IPS-18a (cell line): Measurements from ENCODE around the gene AQP2.

Experiments
- H3K27ac ChIP-seq: one replicate; pipeline ENCODE4 v1.5.1; 2013; ENCODE audit warnings: low read length
- H3K27me3 ChIP-seq: one replicate; pipeline ENCODE4 v1.6.1; 2013; ENCODE audit warnings: mild to moderate bottlenecking, low read length; ENCODE audit not compliant: control insufficient read depth, insufficient read depth
- H3K36me3 ChIP-seq: one replicate; pipeline ENCODE4 v1.6.1; 2013; ENCODE audit warnings: low read depth, low read length; ENCODE audit not compliant: control insufficient read depth
- H3K4me1 ChIP-seq: one replicate; pipeline ENCODE4 v1.6.1; 2013; ENCODE audit warnings: low read depth, low read length; ENCODE audit not compliant: control insufficient read depth
- H3K4me3 ChIP-seq: one replicate; pipeline ENCODE4 v1.5.1; 2013; ENCODE audit warnings: low read length
- H3K9ac ChIP-seq: one replicate; pipeline ENCODE4 v1.6.1; 2013; ENCODE audit warnings: mild to moderate bottlenecking, low read length, moderate library complexity
- H3K9me3 ChIP-seq: one replicate; pipeline ENCODE4 v1.6.1; 2013; ENCODE audit warnings: low read depth, low read length; ENCODE audit not compliant: control insufficient read depth

The AQP2 gene

DNA sequence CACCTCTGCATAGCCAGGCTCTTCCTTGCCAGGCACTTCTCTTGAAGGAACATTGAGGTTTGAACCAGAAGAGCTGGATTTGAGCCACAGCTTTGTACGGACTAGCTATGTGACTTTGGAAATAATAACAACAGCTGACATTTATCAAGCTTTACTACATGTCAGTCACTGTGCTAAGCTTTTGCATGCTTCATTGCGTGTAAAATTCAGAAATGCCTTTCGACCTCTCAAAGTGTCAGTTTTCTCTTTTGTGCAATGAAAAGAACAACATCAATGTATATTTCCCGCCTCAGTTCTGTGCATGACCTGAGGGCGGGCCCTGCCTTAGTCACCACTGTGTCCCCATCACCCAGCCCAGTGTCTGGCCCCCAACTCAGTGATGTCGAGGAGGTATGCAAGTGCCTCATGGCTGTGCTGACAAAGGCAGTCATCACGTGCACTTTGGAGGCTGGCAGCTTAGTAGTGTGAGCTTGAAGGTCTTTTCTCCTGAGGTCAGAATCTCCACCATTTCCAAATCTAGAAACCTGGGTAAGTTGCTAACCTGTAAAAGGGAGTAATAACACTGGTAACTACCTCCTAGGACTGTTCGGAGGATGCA, 17.9 kb upstream of the AQP2 start:
- H3K4me1 ChIP-seq, result peaks cover 3% of the 10 kb centered on the region
- no peaks in the 10 kb centered on the region for H3K36me3 ChIP-seq
- H3K9ac ChIP-seq, result no peak overlapping the region
- H3K27me3 ChIP-seq, result no peaks in the 10 kb centered on the region
- no peak overlapping the region for H3K27ac ChIP-seq
- H3K4me3 ChIP-seq, result no peak overlapping the region
- no peaks in the 10 kb centered on the region for H3K9me3 ChIP-seq

- no peak overlapping the region for H3K9ac ChIP-seq
- no peak overlapping the region for H3K27ac ChIP-seq
- no peak overlapping the region for H3K4me3 ChIP-seq
- no peaks in the 10 kb centered on the region for H3K27me3 ChIP-seq
- no peaks in the 10 kb centered on the region for H3K36me3 ChIP-seq
- no peaks in the 10 kb centered on the region for H3K9me3 ChIP-seq
- H3K4me1 ChIP-seq, result peaks cover 3% of the 10 kb centered on the region
Observed at GRCh38 chr12:49933796-49934195, 16.7 kb upstream of the AQP2 start.

DNA sequence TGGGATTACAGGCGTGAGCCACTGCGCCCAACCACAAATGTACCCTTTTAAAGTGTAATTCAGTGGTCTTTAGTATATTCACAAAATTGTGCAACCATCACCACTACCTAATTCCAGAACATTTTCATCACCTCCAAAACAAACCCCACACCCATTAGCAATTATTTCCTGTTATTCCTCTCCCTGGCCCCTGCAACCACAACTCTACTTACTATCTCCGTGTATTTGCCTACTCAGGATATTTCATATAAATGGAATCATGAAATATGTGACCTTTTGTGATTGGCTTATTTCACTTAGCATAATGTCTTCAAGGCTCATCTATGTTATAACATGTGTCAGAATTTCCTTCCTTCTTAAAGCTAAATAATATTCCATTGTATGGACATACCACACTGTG, 16.0 kb upstream of the AQP2 start:
- H3K36me3 ChIP-seq, result no peaks in the 10 kb centered on the region
- peaks cover 3% of the 10 kb centered on the region for H3K4me1 ChIP-seq
- H3K9me3 ChIP-seq, result no peaks in the 10 kb centered on the region
- no peaks in the 10 kb centered on the region for H3K27me3 ChIP-seq
- no peak overlapping the region for H3K4me3 ChIP-seq
- no peak overlapping the region for H3K9ac ChIP-seq
- H3K27ac ChIP-seq, result no peak overlapping the region

- Histone ChIP-seq H3K4me3 (no peak overlapping the region), H3K27ac (no peak overlapping the region), H3K9me3 (no peaks in the 10 kb centered on the region), H3K9ac (no peak overlapping the region), H3K36me3 (no peaks in the 10 kb centered on the region), H3K27me3 (no peaks in the 10 kb centered on the region), H3K4me1 (peaks cover 3% of the 10 kb centered on the region)
Observed at GRCh38 chr12:49936925-49937324, 13.6 kb upstream of the AQP2 start.

- Histone ChIP-seq H3K36me3 (no peaks in the 10 kb centered on the region), H3K27ac (no peak overlapping the region), H3K9me3 (no peaks in the 10 kb centered on the region), H3K4me3 (no peak overlapping the region), H3K9ac (no peak overlapping the region), H3K4me1 (peaks cover 3% of the 10 kb centered on the region), H3K27me3 (no peaks in the 10 kb centered on the region)
Observed at GRCh38 chr12:49937639-49938300, 12.8 kb upstream of the AQP2 start.

- peaks cover under 1% of the 10 kb centered on the region for H3K27me3 ChIP-seq
- H3K9me3 ChIP-seq, result no peaks in the 10 kb centered on the region
- H3K27ac ChIP-seq, result no peak overlapping the region
- no peaks in the 10 kb centered on the region for H3K36me3 ChIP-seq
- H3K9ac ChIP-seq, result no peak overlapping the region
- no peaks in the 10 kb centered on the region for H3K4me1 ChIP-seq
- no peak overlapping the region for H3K4me3 ChIP-seq
Observed at GRCh38 chr12:49939307-49939706, 11.2 kb upstream of the AQP2 start.

DNA sequence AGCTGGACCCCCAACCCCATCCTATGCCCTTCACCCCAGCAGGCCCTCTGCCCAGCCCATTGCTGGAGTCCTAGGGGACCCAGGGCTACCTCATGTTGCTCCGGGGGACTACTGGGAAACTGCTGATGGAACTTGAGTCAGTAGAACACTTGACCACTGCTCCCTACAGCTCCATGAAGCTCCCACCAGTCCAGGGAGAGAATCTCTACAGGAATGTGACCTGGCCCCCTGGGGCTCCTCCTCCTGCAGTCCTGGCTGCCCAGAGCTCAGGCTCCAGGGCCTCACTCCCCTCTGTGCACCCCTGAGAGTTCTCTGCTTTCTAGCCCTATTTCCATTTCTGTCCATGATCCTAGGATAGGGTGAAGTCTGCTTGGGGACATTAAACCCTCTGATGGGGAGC, 10.8 kb upstream of the AQP2 start:
- Histone ChIP-seq H3K36me3 (no peaks in the 10 kb centered on the region), H3K4me3 (no peak overlapping the region), H3K9ac (no peak overlapping the region), H3K4me1 (no peaks in the 10 kb centered on the region), H3K27me3 (peaks cover 4% of the 10 kb centered on the region), H3K9me3 (no peaks in the 10 kb centered on the region), H3K27ac (no peak overlapping the region)

DNA sequence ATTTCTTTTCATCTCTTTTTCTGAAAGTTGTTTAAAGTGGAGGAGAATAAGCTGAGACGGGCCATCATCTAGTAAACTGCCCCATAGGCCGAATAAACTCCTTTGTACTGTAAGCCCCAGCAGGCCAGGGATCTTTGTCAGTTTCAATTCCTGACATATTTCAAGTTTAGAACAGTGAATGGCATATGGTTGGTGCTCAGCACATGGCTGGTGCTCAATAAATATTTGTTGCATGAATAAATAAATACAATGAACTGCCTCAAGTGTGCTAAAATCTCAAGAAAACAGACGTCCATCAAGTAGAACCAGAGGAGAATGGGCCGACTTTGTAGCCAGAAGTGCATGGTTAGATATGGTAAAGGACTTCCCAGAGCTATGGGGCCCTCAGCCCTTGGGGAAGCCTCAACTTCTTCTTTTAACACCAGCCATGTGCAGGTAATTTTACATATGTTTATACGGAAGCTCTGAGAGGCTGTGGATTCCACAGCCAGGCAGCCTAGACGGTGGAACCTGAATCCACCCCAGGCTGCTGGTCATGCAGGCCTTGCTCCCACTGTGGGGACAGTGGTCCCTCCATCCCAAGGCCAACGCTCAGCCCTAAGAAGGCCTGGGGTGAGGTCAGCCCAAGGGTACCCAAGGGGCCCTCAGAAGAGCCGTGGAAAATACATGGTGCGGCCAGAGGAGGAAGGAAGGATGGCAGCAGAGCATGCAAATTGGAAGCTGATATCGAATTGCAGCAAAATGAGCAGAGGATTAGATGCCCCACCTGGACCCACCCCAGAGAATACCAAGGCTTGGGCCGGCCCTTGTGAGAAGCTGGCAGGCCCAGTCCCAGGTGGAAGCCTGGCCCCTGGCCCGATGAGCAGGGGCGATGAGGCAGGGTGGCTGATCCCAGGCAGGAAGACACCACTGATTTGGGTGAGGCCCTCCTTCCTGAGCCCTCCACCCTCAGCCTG, 8.7 kb upstream of the AQP2 start:
- peaks cover 11% of the 10 kb centered on the region for H3K4me1 ChIP-seq
- no peak overlapping the region for H3K27ac ChIP-seq
- no peaks in the 10 kb centered on the region for H3K9me3 ChIP-seq
- peaks cover 9% of the 10 kb centered on the region for H3K27me3 ChIP-seq
- no peak overlapping the region for H3K4me3 ChIP-seq
- no peaks in the 10 kb centered on the region for H3K36me3 ChIP-seq
- no peak overlapping the region for H3K9ac ChIP-seq

- Histone ChIP-seq H3K36me3 (no peaks in the 10 kb centered on the region), H3K4me1 (peaks cover 13% of the 10 kb centered on the region), H3K27ac (no peak overlapping the region), H3K27me3 (peaks cover 9% of the 10 kb centered on the region), H3K9ac (no peak overlapping the region), H3K4me3 (no peak overlapping the region), H3K9me3 (no peaks in the 10 kb centered on the region)
Observed at GRCh38 chr12:49942512-49942893, 8.0 kb upstream of the AQP2 start.

DNA sequence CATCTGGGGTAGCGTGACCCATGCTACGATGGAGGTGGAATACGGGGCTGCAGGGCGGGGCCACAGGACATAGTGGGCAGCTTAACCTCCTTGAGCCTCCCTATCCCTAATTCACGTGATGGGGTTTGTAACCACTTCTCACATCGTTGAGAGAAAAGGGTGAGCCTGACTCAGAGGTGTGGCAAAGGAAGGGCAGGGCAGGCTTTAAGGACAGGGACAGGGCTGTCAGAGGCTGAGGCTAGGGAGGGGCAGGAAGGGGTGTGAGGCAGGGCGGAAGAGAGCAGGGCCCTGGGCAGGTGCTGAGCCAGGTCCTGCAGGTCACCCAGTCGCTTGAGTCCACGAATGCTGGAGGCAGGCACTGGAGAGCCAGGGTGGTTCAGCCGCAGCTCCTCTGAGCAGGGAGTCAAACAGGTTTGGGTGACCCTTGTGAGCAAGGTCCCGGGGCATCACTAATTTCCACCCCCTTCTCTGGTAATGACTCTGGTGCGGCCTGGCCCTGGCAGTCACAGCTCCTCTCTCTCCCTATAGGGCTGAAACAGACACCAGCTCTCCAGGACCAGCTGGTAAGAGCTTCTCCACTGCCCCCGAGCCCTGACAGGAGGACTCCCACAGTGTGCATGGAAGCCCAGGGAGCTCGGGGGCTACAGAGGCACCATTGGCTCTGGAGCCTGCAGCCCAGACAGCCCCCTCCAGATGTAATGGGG, 7.5 kb upstream of the AQP2 start:
- no peak overlapping the region for H3K27ac ChIP-seq
- H3K27me3 ChIP-seq, result peaks cover 9% of the 10 kb centered on the region
- H3K9me3 ChIP-seq, result no peaks in the 10 kb centered on the region
- H3K4me1 ChIP-seq, result peaks cover 18% of the 10 kb centered on the region
- no peak overlapping the region for H3K9ac ChIP-seq
- H3K4me3 ChIP-seq, result no peak overlapping the region
- no peaks in the 10 kb centered on the region for H3K36me3 ChIP-seq

GRCh38 chr12:49943625-49943960, 6.9 kb upstream of the AQP2 start:
- Histone ChIP-seq H3K9ac (no peak overlapping the region), H3K27me3 (peaks cover 9% of the 10 kb centered on the region), H3K27ac (no peak overlapping the region), H3K4me3 (no peak overlapping the region), H3K36me3 (no peaks in the 10 kb centered on the region), H3K4me1 (peaks cover 18% of the 10 kb centered on the region), H3K9me3 (no peaks in the 10 kb centered on the region)
